ENCODE data around the gene KCNG4.

Gene KCNG4

GRCh38 chr16:84198401-84198800 is 41.4 kb downstream of the KCNG4 start:
- Histone ChIP-seq H3K4me3 (ENCODE audit: insufficient read depth, low read depth, low read length, poor library complexity, severe bottlenecking) (no peak overlapping the region), H3K27ac (ENCODE audit: insufficient read depth, low read length, poor library complexity, severe bottlenecking) (no peak overlapping the region), H3K4me1 (ENCODE audit: control insufficient read depth, insufficient read depth, low read length, poor library complexity, severe bottlenecking) (peaks cover 3% of the 10 kb centered on the region), H3K27me3 (replicated peaks; ENCODE audit: control insufficient read depth, insufficient read depth, low read length, poor library complexity, severe bottlenecking) (no peaks in the 10 kb centered on the region), H3K9me3 (ENCODE audit: control insufficient read depth, low read length) (no peaks in the 10 kb centered on the region), H3K36me3 (ENCODE audit: control insufficient read depth, insufficient read depth, low read length) (no peaks in the 10 kb centered on the region)
- no peak for DNase-seq

- no peak overlapping the region for H3K27ac ChIP-seq (ENCODE audit: insufficient read depth, low read length, poor library complexity, severe bottlenecking)
- H3K4me1 ChIP-seq (ENCODE audit: control insufficient read depth, insufficient read depth, low read length, poor library complexity, severe bottlenecking), result peaks cover 3% of the 10 kb centered on the region
Measured at GRCh38 chr16:84197466-84198128, 42.2 kb downstream of the KCNG4 start.

GRCh38 chr16:84196727-84197394 is 43.0 kb downstream of the KCNG4 start:
- Histone ChIP-seq H3K4me3 (ENCODE audit: insufficient read depth, low read depth, low read length, poor library complexity, severe bottlenecking) (no peak overlapping the region), H3K27ac (ENCODE audit: insufficient read depth, low read length, poor library complexity, severe bottlenecking) (no peak overlapping the region), H3K36me3 (ENCODE audit: control insufficient read depth, insufficient read depth, low read length) (no peaks in the 10 kb centered on the region), H3K9me3 (ENCODE audit: control insufficient read depth, low read length) (no peaks in the 10 kb centered on the region), H3K27me3 (replicated peaks; ENCODE audit: control insufficient read depth, insufficient read depth, low read length, poor library complexity, severe bottlenecking) (no peaks in the 10 kb centered on the region), H3K4me1 (ENCODE audit: control insufficient read depth, insufficient read depth, low read length, poor library complexity, severe bottlenecking) (peaks cover 3% of the 10 kb centered on the region)
- no peak for DNase-seq

More at GRCh38 chr16:84197466-84198128, 42.2 kb downstream of the KCNG4 start:
- Histone ChIP-seq H3K36me3 (ENCODE audit: control insufficient read depth, insufficient read depth, low read length) (no peaks in the 10 kb centered on the region), H3K27me3 (replicated peaks; ENCODE audit: control insufficient read depth, insufficient read depth, low read length, poor library complexity, severe bottlenecking) (no peaks in the 10 kb centered on the region), H3K9me3 (ENCODE audit: control insufficient read depth, low read length) (no peaks in the 10 kb centered on the region), H3K4me3 (ENCODE audit: insufficient read depth, low read depth, low read length, poor library complexity, severe bottlenecking) (no peak overlapping the region)
- DNase-seq, result no peak

GRCh38 chr16:84196101-84196500 is 43.7 kb downstream of the KCNG4 start:
- no peak for DNase-seq
- Histone ChIP-seq H3K27ac (ENCODE audit: insufficient read depth, low read length, poor library complexity, severe bottlenecking) (no peak overlapping the region), H3K9me3 (ENCODE audit: control insufficient read depth, low read length) (no peaks in the 10 kb centered on the region), H3K4me1 (ENCODE audit: control insufficient read depth, insufficient read depth, low read length, poor library complexity, severe bottlenecking) (peaks cover 3% of the 10 kb centered on the region), H3K27me3 (replicated peaks; ENCODE audit: control insufficient read depth, insufficient read depth, low read length, poor library complexity, severe bottlenecking) (no peaks in the 10 kb centered on the region), H3K36me3 (ENCODE audit: control insufficient read depth, insufficient read depth, low read length) (no peaks in the 10 kb centered on the region), H3K4me3 (ENCODE audit: insufficient read depth, low read depth, low read length, poor library complexity, severe bottlenecking) (no peak overlapping the region)

GRCh38 chr16:84195201-84196093 is 44.4 kb downstream of the KCNG4 start:
- Histone ChIP-seq H3K27ac (ENCODE audit: insufficient read depth, low read length, poor library complexity, severe bottlenecking) (no peak overlapping the region), H3K9me3 (ENCODE audit: control insufficient read depth, low read length) (no peaks in the 10 kb centered on the region), H3K4me3 (ENCODE audit: insufficient read depth, low read depth, low read length, poor library complexity, severe bottlenecking) (no peak overlapping the region), H3K4me1 (ENCODE audit: control insufficient read depth, insufficient read depth, low read length, poor library complexity, severe bottlenecking) (peaks cover 3% of the 10 kb centered on the region), H3K27me3 (replicated peaks; ENCODE audit: control insufficient read depth, insufficient read depth, low read length, poor library complexity, severe bottlenecking) (no peaks in the 10 kb centered on the region), H3K36me3 (ENCODE audit: control insufficient read depth, insufficient read depth, low read length) (no peaks in the 10 kb centered on the region)
- DNase-seq, result no peak

GRCh38 chr16:84194470-84195200 is 45.2 kb downstream of the KCNG4 start:
- H3K36me3 ChIP-seq (ENCODE audit: control insufficient read depth, insufficient read depth, low read length), result no peaks in the 10 kb centered on the region
- H3K4me1 ChIP-seq (ENCODE audit: control insufficient read depth, insufficient read depth, low read length, poor library complexity, severe bottlenecking), result peaks cover 3% of the 10 kb centered on the region
- DNase-seq, result no peak
- H3K27ac ChIP-seq (ENCODE audit: insufficient read depth, low read length, poor library complexity, severe bottlenecking), result no peak overlapping the region
- H3K9me3 ChIP-seq (ENCODE audit: control insufficient read depth, low read length), result no peaks in the 10 kb centered on the region
- H3K4me3 ChIP-seq (ENCODE audit: insufficient read depth, low read depth, low read length, poor library complexity, severe bottlenecking), result peak overlapping the region; percentile 18
- H3K27me3 ChIP-seq (replicated peaks; ENCODE audit: control insufficient read depth, insufficient read depth, low read length, poor library complexity, severe bottlenecking), result no peaks in the 10 kb centered on the region

GRCh38 chr16:84194018-84194417 is 45.8 kb downstream of the KCNG4 start:
- H3K4me3 ChIP-seq (ENCODE audit: insufficient read depth, low read depth, low read length, poor library complexity, severe bottlenecking), result no peak overlapping the region
- H3K27me3 ChIP-seq (replicated peaks; ENCODE audit: control insufficient read depth, insufficient read depth, low read length, poor library complexity, severe bottlenecking), result no peaks in the 10 kb centered on the region
- H3K4me1 ChIP-seq (ENCODE audit: control insufficient read depth, insufficient read depth, low read length, poor library complexity, severe bottlenecking), result peaks cover 3% of the 10 kb centered on the region
- no peak overlapping the region for H3K27ac ChIP-seq (ENCODE audit: insufficient read depth, low read length, poor library complexity, severe bottlenecking)
- H3K36me3 ChIP-seq (ENCODE audit: control insufficient read depth, insufficient read depth, low read length), result no peaks in the 10 kb centered on the region
- DNase-seq, result no peak
- no peaks in the 10 kb centered on the region for H3K9me3 ChIP-seq (ENCODE audit: control insufficient read depth, low read length)

- Histone ChIP-seq H3K27me3 (replicated peaks; ENCODE audit: control insufficient read depth, insufficient read depth, low read length, poor library complexity, severe bottlenecking) (no peaks in the 10 kb centered on the region), H3K4me3 (ENCODE audit: insufficient read depth, low read depth, low read length, poor library complexity, severe bottlenecking) (no peak overlapping the region), H3K4me1 (ENCODE audit: control insufficient read depth, insufficient read depth, low read length, poor library complexity, severe bottlenecking) (peaks cover 3% of the 10 kb centered on the region), H3K36me3 (ENCODE audit: control insufficient read depth, insufficient read depth, low read length) (no peaks in the 10 kb centered on the region), H3K27ac (ENCODE audit: insufficient read depth, low read length, poor library complexity, severe bottlenecking) (no peak overlapping the region), H3K9me3 (ENCODE audit: control insufficient read depth, low read length) (no peaks in the 10 kb centered on the region)
- no peak for DNase-seq
Measured at GRCh38 chr16:84193480-84193879, 46.3 kb downstream of the KCNG4 start.

- H3K27me3 ChIP-seq (replicated peaks; ENCODE audit: control insufficient read depth, insufficient read depth, low read length, poor library complexity, severe bottlenecking), result no peaks in the 10 kb centered on the region
- H3K36me3 ChIP-seq (ENCODE audit: control insufficient read depth, insufficient read depth, low read length), result no peaks in the 10 kb centered on the region
- no peak overlapping the region for H3K4me3 ChIP-seq (ENCODE audit: insufficient read depth, low read depth, low read length, poor library complexity, severe bottlenecking)
- no peaks in the 10 kb centered on the region for H3K9me3 ChIP-seq (ENCODE audit: control insufficient read depth, low read length)
- H3K4me1 ChIP-seq (ENCODE audit: control insufficient read depth, insufficient read depth, low read length, poor library complexity, severe bottlenecking), result peaks cover 3% of the 10 kb centered on the region
- DNase-seq, result no peak
- H3K27ac ChIP-seq (ENCODE audit: insufficient read depth, low read length, poor library complexity, severe bottlenecking), result no peak overlapping the region
Measured at GRCh38 chr16:84191466-84191865, 48.3 kb downstream of the KCNG4 start.
